HG02571 (cell line): ENCODE measurements around the gene FBLN2.

Source experiments
- ATAC-seq: cut with Tn5 transposase; IDR thresholded peaks from one replicate; pipeline ENCODE4 v1.9.1; 2021; ENCODE audit warnings: mild to moderate bottlenecking, moderate library complexity; ENCODE audit not compliant: unreplicated experiment

FBLN2 gene

GRCh38 chr3:13676356-13677017 is 127.6 kb downstream of the FBLN2 start:
- no peak for ATAC-seq

DNA sequence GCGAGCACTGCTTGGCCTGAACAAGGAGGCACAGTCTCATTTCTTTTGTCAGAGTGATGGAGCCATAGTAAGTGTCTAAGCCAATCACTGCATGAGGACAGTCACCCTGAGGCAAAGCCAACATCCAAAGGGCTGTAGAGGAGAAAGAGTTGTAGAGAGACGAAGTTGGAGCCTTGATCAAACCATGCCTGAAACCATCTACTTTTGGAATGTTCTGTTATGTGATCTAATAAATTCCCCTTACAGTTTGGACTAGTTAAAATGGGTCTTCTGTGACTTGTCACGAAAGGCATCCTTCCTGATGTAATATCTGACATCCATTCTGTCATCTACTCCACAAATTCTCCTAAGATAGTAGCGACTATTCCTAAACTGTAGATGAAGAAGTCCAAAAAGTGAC is 128.3 kb downstream of the FBLN2 start:
- ATAC-seq: no peak

DNA sequence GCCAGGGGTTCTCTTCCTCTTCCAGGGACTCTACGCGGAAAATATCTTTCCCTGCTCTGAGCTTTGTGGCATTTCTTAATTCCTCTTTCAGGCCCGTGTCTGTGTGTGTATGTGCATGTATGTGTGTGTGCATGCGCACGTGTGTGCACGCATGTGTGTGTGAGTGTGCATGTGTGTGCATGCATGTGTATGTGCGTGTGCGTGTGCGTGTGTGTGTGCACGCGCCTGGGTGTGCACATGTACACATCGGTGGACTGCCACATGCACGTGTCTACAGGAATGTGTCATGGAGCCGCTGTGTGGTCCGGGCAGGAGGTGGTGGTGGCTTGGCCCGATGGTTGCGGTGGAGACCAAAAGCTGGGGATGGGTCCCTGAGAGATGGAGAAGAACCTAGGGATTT is 133.0 kb downstream of the FBLN2 start:
- ATAC-seq: no peak

DNA sequence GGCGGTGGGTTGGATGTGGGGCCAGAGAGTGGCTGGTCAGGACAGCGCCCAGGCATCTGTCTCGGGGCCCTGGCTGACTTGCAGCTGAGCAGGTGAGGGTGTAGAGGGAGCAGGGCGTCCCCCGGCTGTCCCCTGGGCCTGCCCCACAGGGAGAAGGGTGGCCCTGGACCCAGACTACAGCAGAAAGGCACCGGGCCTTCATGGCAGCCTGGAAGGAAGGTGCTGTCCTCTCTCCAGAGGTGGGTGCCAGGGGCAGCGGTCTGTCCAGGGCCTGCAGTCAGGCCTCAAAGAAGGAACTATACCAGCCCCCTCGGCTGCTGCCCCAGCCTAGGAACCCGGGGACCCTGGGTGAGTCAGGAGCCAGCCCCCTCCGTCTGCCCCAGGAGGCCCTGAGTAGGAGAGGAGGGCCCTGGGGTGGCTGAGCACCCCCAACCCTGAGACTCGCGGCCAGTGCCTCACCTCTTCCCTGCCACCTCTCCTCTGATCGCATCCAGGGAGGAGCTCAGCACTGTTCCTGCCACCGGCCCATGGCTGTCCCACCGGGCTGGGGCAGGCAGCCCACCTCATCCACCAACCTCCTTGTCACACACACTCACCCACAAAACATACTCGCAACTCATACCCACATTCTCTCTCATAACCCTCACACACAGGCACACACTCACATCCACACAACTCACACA is 133.5 kb downstream of the FBLN2 start:
- no peak for ATAC-seq

DNA sequence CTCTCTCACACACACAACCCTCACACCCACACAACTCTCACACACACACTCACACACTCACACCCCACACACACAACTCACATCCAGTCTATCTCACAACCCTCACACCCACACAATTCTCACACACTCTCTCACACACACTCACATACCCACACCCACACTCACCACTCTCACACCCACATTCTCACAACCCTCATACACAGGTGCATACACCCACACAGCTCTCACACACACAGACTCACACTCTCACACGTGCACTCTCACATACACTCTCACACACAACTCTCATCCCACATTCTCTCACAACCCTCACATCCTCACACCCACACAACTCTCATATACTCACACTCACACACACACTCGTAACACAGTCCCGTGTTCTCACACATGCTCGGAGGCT is 134.4 kb downstream of the FBLN2 start:
- ATAC-seq: no peak

- no peak for ATAC-seq
Observed at GRCh38 chr3:13683772-13684171, 134.8 kb downstream of the FBLN2 start.

- ATAC-seq: no peak
Observed at GRCh38 chr3:13684350-13684749, 135.4 kb downstream of the FBLN2 start.

- ATAC-seq: no peak
Observed at GRCh38 chr3:13684854-13685253, 135.9 kb downstream of the FBLN2 start.

GRCh38 chr3:13685721-13686120 is 136.8 kb downstream of the FBLN2 start:
- no peak for ATAC-seq

GRCh38 chr3:13686367-13687160 is 137.6 kb downstream of the FBLN2 start:
- ATAC-seq: no peak

- no peak for ATAC-seq
Observed at GRCh38 chr3:13687517-13687943, 138.6 kb downstream of the FBLN2 start.
